Measurements from ENCODE around the gene SYT2.

GRCh38 chr1:202683029-202683428 lies 27.2 kb downstream of the SYT2 start:
- TF ChIP-seq ERF (CRISPR knock-in tag; IDR thresholded peaks at IDR 0.05) (no peak), MAX (IDR thresholded peaks at IDR 0.05) (no peak), GTF2F1 (IDR thresholded peaks at IDR 0.05; ENCODE audit: low read length) (no peak), SUZ12 (IDR thresholded peaks at IDR 0.05; ENCODE audit: low read depth, low read length) (no peak)
